GM19372 (cell line): ENCODE data around the gene ANKLE1.

Source experiments
- ATAC-seq: cut with Tn5 transposase; IDR thresholded peaks from one replicate; pipeline ENCODE4 v1.9.1; 2021; ENCODE audit warnings: mild to moderate bottlenecking, low read depth, moderate library complexity; ENCODE audit not compliant: unreplicated experiment

Gene ANKLE1

DNA sequence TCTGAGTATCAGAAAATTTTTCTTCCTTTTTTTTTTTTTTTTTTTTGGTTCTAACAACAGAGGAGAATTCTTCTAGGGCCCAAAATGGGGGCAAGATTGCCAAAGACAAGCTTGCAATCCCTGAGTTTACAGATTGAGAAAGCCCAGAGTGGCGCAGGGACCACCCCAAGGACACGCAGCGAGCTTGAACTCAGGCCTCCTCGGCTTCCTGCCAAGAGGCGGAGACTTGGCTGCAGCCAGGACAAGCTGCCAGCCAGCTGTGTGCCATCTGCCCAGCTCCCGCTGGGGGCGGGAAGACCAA, 23.5 kb downstream of the ANKLE1 start:
- ATAC-seq: no peak

DNA sequence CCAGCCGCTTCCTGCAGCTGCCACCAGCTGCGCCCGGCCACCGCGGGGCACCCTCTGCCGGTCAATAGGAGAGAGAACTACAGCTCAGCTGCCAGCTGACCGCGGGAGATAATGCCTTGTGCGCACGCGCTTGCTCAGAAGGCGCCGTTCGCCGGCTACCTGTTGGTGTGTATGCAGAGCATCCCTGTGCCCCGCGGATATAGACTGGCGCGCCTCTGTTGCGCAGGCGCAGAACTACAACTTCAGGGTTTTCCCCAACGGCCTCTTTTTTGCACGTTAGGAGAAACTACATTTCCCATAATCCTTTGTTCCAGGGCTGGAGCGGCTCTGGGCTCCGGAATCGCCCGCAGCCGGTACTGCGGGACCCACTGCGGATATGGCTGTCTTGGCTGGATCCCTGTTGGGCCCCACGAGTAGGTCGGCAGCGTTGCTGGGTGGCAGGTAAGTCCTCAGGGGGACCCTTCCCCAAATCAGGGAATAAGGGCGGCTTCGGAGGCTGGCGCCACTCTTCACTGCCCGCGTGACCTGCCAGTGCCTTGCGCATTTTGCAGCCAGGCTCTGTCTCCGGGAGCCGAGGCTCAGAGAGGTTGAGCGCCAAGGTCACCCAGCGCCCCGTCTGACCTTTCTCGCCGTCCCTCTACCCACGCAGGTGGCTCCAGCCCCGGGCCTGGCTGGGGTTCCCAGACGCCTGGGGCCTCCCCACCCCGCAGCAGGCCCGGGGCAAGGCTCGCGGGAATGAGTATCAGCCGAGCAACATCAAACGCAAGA, 24.0 kb downstream of the ANKLE1 start, which contains the start of gene MRPL34:
Gene MRPL34, plus strand, starts transcription at position 356 of the 768 bp plus-strand sequence. Its CDS starts 21 bp downstream, at position 377.
- ATAC-seq: peak; percentile 51

DNA sequence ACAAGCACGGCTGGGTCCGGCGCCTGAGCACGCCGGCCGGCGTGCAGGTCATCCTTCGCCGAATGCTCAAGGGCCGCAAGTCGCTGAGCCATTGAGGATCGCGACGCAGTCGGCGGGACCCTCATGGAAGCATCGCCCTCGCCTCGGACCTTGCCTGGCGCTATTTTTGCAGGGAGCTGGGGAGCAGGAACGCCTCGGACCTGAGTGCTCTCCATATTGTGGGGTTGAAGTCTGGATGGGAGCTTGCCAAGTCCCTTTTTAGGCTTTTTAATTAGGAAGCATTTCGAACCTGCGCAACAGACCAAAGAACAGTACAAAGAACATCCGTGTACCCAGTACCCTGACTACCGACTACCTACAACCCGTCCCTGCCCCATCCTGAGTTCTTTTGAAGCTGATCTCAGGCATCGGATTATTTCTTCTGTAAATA, 24.6 kb downstream of the ANKLE1 start:
- ATAC-seq: no peak

DNA sequence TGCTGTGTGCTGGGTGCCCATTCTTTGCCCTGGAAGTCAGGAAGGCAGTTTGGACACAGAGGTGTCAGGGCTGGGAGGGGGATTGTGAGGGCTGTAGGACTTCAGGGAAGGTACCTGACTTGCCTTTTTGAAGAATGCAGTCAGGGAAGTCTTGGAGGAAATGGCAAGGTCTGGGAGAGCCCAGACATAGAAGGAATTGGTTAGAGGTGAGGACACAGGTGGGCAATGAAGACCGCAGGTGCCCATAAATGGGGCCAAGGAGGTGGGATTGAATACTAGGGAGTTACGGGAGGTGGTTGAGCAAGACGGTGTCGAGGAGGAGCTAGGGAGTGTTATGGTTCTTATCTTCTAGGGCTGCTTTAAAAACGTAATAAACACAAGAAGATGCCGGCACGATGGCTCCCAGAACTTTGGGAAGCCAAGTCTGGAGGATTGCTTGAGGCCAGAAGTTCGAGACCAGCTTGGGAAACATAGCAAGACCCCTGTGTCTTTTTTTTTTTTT, 26.2 kb downstream of the ANKLE1 start:
- no peak for ATAC-seq

DNA sequence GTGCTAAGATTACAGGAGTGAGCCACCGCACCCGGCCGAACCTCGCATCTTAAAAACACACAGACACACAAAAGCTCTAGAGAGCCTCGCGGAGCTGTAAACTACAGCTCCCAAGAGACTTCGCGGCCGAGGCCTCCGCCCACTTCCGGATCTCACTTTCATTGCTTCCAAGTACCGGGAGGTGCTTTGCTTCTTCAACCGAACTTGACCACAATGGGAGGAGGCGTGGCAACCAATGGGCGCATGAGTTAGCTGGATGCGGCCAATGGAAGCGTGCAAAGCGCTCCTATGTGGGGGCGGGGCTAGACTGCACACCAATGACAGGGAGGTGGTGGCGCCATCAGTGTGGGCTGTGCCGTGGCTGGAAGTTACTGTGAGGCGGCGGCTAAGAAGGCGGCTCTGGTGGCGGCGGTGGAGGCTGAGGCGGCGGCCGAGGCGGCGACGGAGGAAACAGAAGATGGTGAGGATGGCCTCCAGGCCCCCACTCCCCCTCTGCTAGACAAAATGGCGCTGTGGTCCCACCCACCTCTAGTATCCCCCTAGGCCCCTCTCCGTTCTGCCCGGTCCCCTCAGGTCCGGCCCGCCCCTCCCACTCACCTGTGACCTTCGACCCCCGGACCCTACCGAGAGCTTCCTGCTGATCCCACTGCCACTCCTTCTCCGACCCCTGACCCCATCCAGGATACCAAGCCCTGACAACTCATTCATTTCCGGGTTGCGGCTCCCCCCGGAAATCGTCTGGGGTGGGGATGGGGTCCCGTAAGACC, 27.7 kb downstream of the ANKLE1 start, which contains the start of gene DDA1:
Gene DDA1, plus strand, starts transcription at position 366 of the 767 bp plus-strand sequence. Its CDS starts 92 bp downstream, at position 458.
- ATAC-seq: peak; percentile 60

DNA sequence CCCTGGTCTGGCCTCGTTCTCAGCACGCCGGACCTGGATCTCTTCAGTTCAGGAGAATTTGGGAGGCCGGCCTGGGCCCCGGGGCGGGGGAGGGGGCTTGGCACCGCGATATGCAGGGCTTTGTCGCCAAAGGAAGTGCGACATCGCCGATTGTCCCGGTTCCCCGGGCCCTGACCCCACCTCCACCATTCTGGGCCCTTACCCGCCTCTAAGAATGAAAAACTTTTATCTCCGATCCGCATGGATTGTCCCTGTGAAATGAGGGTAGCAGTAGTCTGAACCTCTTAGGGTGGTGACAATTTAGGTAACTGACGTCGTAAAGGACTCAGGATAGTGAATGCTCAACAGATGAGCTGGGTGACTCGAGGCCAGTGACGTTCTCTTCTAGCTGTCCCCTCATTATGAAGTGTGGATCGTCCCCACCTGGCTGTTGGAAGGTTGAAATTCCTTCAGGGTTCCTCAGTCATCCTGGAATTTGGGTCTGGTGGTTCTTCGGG, 28.3 kb downstream of the ANKLE1 start:
- no peak for ATAC-seq

DNA sequence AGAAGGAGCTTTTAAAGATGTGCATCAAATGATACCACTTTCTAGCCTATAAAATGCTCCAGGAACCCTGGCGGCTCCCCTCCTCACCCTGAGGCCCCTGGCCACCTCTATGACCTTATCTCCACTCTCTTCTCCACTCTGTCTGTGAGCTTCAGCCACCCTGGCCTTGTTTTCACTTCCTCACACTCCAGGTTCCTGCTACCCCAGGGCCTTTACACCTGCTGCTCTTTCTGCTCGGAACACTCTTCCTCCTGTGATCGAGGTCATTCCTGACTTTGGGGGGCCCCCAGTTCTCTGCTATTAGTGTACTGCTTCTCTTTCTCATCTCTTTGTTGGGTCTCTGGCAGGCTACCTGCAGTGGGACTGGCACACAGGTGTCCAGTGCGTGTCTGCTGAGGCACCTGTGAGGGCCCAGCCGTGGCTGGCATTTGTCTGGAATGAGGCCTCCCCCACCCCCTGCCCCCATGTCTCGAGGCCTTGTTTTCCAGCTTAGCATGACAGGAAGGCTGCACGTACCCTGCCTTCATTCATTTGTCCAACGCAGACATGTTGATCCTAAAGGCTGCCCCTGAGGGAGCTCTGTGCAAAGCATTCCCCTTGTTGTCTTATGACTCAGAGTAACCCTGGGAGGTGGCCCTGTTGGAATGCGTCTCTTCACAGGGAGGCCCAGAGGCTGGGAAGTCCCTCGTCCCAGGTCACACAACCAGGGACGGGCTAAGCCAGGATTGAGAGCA, 29.9 kb downstream of the ANKLE1 start:
- ATAC-seq: no peak

DNA sequence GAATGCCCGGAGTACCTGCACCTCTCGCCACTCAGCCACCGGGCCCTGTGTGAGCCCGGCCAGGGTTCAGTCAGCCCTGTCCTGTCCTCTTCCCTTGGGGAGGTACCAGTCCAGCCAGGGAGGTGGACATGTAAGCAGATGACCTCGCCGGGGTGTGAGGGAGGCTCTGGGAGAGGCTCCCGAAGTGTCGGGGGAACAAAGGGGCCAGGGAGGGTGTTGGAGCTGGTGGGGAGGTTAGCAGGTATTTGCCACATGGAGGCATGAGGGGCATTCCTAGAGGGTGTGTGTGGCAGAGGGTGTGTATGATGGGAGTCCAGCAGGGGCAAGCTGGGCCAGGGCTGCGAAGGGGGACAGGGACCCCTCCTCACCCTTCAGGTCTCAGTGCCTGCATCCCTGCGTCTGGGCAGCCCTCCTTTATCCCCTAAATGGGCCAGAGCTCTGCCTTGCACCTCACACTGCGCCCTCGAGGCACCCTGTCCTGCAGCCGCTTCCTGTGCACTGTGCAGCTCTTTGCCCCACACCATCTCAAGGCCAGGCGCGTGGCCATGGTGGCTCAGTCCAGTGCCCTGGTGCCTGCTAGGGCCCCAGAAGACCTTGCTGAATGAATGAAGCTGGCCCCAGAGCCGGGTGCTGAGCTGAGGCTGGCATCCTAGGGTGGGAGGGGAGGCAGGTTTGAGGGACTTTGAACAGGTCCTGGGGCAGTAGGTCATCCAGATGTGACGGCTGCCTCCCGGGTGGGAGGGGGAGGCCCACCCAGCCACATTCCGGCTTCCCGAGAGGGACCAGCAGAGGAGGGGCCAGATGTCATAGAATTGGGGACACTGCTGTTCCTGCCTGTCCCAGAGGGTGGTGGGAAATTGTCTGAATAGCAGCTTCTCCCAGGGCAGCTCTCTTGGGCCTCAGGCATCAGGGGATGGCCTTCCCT, 30.8 kb downstream of the ANKLE1 start:
- ATAC-seq: no peak

DNA sequence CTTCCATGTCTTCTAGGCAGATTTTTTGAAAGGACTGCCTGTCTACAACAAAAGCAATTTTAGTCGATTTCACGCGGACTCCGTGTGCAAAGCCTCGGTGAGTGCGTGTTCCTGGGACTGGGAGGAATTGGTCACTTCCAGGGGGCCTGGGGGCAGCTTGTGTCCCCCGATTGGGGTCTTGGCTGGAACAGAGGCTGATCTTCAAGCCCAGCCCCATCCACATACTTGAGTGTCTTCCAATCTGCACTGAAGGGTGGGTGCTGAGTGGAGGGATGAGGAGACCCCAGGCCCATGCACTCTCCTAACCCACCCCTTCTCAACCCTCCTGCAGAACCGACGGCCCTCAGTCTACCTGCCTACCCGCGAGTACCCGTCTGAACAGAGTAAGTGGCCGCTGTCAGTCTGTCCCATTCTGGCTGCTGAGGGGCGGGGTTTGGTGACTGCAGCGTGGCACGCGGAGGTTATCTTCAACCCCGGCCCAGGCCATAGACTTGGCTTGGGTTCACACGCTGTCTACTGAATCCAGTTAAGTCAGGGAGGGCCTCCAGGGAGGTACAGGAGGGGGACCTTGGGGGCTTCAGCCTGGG, 32.4 kb downstream of the ANKLE1 start:
- no peak for ATAC-seq

DNA sequence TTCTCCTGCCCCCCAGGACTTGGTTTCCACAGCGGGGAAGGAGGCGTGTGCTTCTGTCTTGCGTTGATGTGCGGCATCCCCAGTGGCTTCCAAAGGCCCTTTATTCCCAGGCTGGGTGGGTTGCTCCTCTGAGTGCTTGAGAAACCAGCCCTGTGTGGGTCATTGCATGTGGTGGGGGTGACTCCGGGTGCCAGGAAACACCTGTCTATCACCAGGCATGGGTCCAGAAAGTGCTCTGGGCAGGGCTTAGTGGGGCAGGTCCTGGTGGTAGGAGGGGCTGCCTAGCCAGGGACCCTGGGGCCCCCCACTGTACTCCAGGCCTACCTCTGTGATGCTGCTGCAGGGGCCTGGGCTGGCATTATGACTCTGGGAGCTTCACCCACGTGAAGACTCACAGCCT, 37.3 kb downstream of the ANKLE1 start:
- ATAC-seq: no peak

DNA sequence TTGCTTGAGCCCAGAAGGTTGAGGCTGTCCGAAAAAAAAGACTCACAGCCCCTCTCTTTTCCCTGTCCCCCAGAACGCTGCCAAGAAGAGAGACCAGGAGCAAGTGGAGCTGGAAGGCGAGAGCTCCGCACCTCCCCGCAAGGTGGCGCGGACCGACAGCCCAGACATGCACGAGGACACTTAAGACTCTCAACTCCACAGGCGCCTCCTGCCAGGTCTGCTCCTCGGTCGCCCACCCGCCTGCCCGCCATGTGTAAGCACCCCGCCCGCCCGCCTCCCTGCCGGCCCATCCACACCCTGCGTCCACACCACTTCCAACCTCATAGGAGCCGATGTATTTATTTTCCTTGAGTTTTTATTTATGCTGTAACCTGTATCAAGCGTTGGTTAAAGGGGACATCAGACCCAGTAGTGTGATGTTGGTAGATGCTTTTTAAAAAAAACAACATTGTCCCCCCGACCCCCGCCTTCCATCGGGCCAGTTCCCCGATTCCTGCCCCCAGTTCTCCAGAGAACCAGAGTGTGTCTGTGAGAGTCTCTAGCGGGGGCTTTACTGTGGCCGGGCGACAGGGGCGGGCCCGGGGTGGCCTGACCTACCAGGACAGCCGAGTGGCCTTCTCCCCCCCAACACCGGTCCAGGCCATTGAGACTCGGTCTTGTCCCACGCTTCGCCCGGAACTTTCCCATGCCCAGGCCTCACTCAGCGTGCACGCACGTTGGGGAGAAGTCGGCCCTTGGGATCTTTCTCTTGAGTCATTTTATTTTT, 38.0 kb downstream of the ANKLE1 start:
- ATAC-seq: no peak

DNA sequence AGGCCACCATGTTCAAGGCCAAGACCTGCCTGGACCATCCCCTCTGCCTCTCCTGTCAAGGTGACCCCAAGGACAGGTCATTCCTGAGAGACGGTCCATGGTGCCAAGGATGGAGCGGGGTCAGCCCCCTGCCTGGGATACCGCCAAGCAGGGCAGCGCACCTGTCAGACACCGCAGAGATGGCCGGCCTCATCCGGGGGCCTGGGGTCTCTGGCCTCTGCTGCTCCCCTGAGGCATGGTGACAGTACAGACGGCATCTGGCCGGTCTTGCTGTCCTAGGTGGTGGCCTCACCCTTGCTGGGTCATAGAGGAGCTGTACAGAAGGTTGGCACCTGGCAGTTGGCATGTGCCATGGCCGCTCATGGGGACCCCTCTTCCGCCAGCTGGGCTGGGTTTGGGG, 38.7 kb downstream of the ANKLE1 start:
- no peak for ATAC-seq

DNA sequence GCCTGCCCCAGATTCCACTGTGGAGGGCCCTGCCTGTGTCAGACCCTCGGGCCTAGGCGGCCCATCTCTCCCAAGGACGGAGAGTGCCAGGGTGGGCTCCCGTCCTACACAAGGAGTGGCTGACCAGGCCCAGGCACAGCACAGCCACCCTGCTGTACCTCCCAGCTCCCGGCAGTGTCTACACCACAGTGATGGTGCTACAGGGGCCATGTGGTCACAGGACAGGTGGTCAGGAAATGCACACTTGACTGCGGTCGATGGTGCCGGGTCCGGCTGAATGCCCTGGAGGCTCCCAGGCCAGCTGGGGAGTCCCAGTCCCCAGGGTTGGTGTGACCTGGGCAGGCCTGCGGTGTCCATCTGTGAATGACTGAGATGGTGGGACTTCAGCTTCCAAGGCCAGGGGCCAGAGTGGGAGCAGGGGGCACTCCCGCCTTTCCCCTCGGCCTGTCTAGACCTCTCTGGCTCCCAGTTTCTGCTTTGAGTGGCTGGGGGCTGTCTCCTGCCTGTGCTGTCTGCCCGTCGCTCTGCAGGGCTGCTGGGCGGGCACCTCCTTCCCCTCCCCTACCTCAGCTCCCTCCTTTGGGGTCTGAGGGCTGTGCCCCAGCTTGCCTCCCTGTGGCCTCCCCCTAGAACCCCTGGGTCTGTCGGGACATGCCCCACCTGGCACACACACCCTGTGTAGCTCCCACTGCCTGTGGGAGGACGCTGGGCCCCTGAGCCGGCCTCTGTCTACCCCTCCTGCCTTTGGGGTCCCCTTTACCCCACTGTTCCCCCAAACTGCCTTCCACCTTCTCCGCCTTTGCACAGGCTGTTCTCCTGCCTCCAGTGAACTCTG, 40.2 kb downstream of the ANKLE1 start:
- ATAC-seq: no peak

DNA sequence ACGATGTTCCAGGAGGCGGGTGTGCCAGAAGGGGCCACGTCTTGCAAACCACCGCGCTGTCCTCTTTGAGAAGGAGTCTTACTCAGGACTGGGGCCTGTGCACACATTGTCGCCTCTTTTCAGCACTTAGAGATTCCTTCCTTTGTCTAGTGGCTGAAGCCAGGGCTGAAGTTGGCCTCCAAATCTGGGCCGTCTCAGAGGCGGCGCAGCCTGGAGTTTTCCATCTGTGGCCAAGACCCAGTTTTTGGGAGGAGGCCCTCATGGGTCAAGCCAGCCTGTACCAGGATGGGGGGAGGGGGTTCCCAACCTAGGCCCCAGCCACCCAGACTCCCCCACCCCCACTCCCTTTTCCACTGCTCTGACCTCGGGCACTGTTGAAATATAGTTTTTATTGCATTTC, 41.2 kb downstream of the ANKLE1 start:
- no peak for ATAC-seq

DNA sequence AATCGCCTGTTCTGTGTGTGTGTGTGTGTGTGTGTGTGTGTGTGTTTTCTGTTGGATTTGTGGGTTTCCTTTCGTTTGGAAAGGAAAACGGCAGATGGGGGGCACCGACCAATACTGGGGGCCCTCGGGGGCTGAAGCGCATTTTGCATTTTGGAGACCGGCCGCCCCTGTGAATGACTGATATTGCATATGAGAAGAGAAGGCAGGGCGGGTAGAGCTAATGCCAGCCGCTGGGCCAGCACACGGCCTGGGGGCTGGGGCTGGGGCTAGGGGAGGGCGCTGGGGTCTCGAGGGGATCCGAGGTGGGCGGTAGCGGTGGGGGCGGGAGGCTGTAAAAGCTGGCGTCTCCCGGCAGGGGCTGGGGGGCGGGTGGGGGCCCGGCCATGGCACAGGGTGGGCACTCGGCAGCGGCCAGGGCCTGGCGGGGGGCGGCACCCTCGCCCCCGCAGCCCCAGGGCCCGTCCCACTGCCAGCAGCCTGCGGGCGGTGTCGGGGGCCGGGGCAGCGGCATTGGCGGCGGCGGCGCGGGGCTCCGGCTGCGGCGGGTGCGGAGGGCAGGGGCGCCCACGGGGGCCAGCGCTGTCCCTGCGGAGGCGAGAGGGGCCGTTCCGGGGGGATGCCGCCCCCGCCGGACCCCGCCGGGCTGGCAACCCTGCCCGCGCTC, 41.7 kb downstream of the ANKLE1 start:
- ATAC-seq: no peak

DNA sequence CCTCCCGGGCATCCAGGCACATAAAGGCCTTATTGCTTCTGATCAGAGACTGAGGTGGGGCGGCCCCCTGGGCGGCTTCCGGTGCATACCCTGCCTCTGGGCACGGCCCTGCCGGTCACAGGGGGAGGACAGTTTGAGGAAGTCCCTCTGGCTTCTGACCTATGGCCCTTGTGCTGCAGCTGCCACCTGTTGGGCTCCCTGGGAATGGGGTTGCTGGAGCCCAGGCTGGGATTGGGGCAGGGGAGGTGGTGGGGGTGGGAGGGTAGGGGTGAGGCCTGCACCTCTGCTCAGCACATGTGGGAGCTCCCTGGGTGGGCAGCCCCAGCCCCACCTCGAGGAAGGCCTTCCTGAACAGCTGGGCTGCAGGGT, 42.2 kb downstream of the ANKLE1 start:
- ATAC-seq: no peak

DNA sequence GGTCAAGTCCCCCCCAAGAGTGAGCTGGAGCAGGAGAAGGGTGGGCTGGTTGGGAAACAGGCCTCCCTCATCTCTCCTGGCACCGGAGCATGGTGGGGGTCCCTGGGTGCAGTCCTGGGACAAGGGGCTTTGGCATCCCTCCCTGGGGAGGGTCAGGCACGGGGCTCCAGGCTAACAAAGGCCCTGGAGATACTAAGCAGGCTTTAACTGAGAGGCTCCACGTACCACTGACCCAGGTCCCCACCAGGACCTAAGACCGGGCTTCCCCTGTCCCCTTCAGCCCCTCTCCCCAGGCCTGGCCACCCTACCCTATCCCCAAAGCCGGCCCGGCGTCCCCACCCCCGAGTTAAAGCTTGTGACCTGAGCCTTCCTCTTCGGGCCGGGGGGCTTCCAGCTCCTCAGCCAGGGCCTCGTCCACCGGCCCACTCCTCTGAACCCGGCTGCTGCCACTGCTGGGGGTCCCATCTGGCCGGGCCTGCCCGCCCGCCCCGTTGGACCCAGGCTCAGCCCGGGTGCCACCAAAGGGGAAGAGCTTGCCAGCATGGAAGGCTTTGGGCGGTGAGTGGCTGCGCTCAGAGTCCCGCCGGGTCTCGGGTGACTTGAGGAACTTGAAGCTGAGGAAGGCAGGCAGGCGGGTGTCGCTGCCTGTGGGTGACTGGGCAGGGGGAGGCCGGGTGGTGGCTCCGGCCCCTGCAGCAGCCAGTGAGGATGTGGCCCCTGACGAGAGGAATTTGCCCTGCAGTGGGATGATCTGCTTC, 42.8 kb downstream of the ANKLE1 start:
- ATAC-seq: no peak
